Stimulated activated CD8-positive, alpha-beta memory T cell treated with anti-CD3 and anti-CD28 coated beads, Interleukin-7, amount 100 ng/mL, for 24 hours (primary cell): ENCODE data around the gene LAMB1.

Source experiments
- DNase-seq: peaks from one replicate; pipeline ENCODE4 v3.0.0-alpha.2; 2020; ENCODE audit warnings: low read depth

The LAMB1 gene

DNA sequence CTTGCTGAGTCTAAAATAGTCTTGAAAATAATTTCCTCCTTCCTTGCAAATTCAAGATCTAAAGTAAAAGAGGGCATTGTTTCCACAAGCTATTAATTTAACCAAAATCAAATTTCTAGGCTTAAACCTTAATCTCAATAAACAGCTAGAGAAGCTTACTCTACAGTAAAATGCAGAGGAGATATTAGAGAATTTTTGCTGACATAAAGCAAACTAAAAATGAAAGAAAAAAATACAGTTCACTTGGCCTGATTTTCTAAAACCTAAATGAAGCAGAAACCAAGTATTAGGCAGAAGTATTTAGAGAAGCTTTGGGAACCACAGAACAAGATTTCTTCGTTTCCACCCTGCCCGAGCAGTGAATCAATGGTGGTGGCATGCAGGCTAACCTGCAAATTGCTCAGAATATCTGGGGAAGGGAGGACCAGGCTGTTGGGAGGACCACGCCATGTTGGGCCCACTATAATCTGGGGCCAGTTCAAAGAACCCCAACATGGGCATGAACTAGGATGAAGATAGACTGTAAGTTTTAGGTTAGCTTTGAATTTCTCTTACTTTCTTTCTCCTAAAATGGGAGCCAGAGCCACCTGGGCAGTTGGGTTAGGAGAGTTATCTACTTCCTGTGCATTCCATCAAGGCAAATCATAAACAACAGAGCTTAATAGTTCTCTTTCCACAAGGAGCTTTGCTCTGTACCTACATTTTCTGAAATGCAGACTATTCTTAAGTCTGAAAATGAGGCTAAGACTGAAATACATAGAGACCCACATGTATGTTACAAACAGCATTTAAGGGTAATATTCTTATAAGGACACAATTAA is 4.1 kb downstream of the LAMB1 start:
- DNase-seq = no peak

DNA sequence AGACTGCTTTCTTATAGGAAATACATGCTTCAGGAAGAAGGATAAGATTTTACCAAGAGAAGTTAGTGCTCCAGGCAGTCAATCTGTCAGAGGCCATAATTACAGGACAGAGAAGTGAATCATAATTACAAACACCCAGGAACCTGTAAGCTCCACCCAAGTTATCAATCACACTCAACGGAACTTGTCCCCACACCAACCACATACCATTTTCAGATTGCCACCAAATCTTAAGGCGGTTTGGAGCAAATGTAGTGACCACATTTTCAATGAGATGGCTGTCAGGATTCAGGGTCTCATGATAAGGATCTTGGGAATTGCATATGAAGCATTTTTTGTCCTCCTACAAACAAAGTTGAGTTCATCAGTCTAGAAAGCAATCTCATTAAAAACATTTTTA is 4.8 kb downstream of the LAMB1 start:
- DNase-seq = no peak

DNA sequence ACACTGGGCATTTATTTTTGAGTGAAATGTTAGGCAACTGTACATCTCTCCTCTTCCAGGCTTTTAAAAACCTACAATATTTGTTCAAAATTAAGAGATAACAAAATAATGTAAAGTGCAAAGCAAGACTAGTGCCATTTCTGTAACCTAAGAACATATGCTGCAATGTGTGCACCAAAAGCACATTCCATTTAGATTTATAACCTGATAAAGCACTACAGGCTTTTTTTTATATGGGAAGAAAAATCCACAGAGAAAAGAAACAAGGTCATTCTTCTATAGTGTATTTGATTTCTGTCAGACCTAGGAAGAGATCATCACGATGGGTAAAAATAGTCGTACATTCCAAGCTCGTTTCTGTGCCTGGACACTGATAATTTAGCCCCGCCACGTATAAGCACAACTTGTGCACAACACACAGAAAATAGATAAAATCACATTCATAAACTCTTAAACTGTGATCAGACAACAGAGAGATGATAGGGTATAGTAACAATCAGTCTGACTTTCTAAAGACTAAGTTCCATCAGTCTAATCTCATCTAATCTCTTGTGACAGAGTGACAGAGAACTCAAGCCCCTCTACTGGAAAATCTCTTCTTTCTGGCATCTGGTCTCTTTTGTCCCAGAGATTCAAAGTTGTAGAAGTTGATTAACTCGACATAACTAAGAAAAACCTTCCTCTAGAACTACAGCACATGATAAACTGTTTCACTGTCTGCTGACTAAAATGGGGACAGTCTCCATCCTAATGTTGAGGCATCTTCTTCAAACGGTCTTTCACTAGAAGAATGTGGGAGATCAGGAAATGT is 6.7 kb downstream of the LAMB1 start:
- DNase-seq = no peak

DNA sequence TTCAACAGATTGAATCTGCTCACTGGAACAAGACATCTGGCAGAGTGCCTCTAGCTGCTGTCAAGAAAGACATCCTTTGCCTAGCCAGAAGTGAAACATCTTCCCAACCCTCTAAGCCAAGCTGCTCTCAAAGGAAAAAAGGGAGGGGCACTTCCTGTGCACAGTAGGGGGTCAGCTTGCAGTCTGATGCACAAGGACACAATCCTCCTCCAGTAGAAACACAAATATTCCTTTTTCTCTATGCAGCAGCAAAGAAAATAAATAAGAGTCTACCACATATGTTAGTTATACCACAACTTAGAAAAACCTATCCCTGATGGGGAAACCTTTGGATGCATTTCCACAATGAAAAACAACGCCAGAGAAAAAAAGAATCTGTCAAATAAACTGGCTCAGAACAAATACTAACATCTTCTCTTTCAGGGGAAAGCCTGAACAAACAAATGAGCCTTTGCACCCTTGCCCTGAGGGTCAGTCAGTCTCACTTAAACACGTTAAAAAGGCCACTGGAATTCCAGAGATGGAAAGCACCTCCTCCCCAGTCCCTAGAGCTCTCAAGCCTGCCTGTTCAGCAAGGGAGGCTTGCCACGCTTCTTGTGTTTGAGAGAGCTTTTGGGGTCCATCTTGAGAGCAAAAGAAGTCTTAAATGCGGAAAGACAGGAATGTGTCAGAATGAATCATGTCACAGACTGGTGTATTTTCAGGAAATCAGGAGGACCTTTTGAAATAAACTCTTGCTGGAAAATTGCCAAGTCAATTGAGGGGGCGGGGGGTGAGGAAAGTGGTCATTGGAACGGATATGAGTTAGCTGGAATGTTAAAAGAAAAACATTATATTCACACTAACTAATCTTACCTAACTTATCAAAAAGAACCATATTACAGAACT is 7.5 kb downstream of the LAMB1 start:
- no peak for DNase-seq

DNA sequence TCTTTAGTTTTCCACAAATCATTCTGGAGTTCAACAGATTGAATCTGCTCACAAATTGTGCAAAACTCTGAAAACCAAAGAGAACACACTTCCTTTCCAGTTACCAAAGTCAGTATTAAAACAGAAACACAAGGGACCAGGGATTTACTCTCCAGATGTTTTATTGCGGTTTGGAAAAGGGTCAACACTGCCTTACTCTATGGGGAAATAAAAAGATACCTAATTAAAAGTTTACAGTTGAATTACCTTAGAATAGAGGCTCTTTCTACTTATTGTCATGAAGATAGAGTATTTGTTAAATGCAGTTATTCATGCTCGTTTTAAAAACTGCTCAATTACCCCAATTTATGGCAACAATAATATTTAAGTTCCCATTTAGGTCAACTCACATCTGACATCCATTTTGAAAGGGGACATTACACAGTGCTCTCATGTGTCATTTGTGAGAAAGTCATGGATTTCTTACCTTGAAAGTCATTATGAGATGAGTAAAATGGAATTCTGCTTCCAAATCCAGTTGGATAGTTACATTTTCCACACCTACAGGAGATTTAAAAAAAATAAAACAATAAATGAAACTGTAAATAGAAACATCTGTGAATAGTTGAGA is 8.4 kb downstream of the LAMB1 start:
- DNase-seq = no peak

DNA sequence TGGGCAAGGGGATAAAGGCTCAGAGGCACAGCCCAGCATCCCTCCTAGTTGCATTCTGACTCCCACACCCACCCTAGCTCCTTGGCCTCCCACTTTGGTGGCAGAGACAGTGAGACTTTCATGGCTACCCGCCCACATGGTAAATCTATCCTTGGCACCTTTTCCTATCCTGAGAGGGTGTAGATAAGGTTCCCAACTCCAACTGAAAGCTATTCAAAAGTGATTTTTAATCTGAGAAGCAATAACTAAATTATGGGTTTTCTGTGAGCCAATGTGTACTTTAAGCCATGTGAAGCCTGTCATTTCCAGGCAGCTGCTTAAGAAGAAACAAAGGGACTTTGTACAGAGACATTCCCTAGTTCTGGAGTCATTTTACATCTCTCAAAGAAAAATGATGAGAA is 9.1 kb downstream of the LAMB1 start:
- no peak for DNase-seq

DNA sequence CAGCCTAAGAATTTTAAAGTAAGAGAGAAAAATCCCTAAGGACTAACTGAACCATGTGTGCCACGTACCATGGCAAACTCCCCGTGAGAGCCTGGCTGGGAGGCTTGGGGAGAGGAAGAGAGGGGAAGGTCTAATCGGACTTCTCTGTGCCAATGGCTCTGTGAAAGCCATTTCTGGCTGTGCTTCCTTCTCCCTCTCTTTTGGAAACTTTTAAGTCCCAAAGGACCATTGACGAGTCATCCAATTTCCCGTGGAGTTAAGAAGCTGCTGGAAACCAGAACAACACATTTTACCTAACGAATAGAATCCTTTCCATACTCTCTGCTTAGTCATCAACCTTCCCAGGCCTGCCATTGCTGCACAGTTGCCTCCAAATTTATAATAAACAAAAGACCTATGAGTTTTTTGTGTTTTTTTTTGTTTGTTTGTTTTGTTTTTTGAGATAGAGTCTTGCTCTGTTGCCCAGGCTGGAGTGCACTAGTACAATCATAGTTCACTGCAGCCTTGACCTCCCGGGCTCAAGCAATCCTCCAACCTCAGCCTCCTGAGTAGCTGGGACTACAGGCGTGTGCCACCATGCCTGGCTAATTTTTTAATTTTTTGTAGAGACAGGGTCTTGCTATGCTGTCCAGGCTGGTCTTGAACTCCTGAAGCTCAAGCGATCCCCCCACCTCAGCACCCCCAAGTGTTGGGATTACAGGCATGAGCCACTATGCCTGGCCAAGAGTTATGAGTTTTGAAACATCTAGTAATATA is 13.2 kb downstream of the LAMB1 start:
- no peak for DNase-seq

DNA sequence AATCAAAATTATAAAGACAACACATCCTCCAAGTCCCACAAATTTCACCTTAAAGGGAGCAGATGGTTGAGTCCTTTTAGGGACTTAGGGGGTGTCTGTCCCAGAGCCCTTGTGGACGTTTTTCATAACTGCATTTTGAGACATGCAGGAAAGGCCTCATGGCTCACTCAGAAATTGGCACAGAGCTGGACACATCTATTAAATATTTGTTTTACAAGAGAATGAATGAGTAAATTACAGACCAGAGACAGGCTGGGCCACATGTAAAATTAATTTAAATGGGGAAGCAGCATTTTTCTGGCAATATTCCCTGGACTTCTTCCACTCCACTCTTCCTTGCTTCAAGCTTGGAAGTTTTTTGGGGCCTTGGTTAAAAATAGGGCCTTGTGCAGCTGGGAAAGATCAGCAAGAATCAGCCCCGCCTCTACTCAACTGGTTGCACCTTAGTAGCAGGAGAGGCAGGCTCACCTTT is 20.0 kb downstream of the LAMB1 start:
- no peak for DNase-seq

DNA sequence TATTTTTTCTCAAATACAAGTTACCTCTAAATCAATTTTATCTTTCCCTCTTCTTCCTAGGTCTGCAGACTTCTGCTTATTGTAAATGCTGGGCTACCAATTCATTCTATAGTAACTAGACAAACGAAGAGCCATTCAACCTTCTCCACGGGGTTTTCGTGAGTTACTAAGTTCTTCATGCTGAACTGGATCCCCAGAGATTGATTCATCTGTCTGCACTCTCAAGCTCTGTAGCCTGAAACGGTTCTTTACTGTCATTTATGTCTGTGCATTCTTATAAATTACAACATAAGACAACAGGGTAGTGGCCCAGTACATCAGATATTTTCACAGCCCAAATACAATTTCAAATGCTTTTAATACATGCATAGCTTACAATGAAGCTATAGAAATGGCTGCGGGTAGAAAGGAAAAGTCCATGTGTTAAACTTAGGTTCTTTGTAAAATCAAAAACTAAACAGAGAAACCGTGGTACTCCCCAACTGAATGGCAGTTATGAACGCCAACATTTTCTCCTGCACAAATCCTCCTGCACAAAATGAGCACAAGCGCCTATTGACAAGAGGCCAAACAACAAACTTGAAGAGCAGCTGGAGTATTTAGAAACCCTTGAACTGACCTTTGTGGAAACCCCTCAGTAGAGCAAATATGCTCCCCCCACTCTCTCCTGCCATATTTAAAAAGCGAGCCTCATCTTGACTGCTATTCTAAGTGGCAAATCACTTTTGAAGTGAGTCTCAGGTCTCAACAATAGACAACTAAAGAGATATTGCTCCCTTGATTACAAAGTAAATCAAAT is 20.7 kb downstream of the LAMB1 start:
- no peak for DNase-seq

DNA sequence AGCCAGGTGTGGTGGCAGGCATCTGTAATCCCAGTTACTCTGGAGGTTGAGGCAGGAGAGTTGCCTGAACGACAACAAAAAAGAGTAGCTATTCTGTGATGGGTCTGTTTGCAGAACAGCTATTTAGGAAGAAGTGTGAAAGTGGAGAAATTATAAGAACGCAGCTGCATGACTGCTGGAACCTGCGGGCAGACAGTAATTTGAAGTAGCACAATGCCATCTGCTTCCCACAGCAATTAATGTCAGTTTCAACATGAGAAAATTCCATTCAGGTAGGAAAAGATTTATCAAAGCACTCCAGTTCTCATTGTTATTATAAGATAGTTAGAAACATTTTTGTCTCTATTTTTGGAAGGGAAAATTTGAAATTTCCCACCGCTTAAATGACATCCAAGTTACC is 21.5 kb downstream of the LAMB1 start:
- no peak for DNase-seq

DNA sequence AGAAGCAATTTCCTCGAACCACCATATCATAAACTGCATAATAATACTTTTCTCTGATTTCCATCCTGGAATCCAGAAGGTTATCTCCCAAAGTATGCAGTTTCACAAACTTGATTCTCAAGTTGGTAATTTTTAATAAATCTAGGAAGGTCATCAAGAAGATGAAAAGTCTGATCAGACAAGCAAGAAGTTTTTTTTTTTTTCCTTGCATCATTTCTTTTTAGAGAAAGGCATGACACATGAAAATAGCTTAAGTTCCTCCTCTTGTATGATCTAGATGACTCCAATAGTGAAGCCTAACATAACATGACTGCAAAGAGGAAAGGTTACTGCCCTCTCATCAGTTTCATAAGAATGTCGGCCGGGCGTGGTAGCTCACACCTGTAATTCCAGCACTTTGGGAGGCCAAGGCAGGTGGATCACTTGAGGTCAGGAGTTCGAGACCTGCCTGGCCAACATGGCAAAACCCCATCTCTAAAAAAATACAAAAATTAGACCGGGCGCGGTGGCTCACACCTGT is 22.2 kb downstream of the LAMB1 start:
- DNase-seq = no peak

DNA sequence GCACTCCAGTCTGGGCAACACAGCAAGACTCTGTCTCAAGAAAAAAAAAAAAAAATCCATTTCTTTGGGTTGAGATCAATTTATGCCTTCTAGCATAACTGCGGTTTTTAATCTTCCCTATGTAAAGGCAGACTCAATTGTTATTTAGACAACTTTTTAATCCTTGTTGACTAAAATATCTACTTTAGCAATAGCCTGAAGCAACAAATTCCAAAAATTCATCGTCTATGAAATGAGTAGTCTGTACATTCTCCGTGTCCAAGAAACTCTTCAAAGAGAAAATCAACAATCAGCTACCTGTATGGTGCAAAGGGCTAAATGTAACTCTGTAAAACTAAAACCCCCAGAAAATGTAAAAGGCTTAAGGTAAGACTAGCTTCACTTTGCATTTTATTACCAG is 22.8 kb downstream of the LAMB1 start:
- DNase-seq = no peak

DNA sequence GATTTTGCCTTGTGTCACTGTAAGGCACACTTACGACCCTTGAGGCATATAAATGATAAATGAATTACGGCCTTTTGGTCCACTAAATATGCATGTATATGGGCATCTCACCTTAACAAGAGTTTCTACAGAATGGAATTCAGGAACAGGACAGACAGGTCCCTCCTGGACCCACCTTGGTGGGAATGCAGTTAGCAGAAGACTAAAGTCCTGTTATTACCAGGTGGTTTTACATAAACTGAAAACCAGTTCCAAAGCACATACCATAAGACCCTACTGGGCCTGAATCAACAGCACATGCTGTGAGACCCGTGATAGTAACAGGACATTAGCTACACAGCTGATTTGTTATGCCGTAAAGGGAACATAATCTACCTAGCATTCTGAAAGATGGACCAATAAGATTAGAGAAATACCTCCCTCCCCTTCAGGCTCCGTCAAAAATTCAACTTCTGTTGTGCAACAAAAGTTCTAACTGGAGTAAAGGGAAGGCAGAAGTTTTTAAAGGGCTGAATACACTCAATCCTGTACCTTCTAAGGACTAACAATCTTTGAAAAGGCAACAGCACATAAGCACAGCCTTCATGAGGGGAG is 24.0 kb downstream of the LAMB1 start:
- no peak for DNase-seq

DNA sequence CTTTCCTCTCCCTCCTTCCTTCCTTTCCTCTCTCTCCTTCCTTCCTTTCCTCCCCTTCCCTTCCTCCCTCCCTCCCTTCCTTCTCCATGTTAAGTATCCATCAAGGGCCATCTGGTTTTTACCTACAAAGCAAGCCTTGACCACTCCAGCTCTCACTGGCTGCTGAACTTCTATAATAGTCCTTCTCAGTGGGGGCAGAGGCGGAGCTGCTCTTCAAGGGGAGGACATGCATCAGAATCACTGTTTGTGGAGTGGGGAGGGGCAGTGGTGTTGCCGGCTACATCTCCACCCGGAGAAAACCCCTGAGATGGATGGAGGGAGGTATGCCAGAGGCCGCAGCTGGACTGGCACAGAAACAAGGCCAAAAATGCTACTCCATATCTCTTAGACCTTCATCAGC is 25.9 kb downstream of the LAMB1 start:
- no peak for DNase-seq

DNA sequence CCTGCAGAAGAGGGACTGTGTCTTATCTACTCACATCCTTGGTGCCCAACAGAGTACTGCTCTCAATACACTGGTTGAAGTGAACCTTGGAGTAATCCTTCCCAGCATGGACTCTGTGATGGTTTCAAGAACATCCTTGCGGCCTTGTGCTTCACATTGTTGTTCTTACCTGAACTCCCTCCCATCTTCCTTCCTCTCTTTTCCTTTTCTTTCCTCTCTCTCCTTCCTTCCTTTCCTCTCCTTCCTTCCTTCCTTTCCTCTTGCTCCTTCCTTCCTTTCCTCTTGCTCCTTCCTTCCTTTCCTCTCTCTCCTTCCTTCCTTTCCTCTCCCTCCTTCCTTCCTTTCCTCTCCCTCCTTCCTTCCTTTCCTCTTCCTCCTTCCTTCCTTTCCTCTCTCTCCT is 26.3 kb downstream of the LAMB1 start:
- no peak for DNase-seq

DNA sequence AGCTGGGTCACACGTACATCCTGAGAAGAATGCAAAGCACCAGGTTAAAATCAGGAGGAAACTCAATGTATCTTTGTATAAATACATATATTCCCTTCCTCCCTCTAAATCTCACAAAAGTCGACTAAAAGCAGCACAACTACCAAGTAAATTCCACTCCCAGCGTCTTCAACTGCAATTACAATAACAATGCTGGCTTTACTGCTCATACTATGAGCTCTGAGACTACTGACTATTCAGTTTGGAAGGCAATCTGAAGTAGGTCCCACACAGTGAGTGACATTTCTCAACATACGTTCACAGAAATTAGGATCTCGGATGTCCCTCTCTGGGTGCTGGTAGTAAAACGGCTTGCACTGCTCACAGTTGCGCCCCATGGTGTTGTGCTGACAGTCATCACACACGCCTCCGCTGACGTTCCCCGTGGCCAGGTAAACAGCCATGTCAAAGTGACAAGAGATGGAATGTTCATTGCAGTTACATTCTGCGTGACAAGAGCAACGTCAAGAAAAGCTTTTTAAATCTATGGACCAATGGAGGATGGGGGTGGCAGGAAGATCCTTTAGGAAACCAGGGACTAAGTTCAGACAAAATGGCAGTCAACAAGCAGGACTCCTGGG is 27.5 kb downstream of the LAMB1 start:
- no peak for DNase-seq

DNA sequence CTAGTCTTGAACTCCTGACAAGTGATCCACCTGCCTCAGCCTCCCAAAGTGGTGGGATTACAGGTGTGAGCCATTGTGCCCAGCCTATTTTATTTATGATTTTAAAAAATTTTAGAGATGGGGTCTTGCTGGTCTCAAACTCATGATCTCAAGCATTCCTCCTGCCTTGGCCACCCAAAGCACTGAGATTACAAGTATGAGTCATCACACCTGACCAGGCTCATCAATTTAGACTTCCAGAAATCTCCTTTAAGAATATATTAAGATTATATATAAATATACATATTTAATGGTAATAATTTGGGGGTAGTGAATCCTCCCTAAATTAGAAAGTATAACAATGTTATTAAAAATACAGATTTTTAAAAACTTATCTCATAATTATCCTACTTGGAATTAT is 29.1 kb downstream of the LAMB1 start:
- DNase-seq = no peak

DNA sequence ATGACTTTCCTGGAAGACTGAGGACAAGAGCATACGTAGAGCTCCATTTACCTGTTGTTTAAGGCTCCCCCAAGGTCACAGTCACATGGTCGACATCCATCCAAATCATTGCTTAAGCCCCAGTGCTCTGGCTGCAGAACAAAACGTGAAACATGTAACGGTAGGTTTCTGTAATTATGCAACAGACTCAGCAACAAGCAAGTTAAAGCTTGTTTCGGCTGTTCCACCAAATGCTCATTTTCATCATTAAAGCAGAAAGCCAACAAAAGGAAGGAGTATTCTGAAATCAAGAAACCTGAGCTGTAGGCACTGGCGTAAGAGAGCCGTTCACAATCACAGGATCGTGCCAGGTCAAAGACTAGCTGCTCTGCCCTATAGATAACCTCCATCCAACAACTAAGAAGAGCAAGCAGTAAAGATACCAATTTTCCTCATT is 30.0 kb downstream of the LAMB1 start:
- no peak for DNase-seq

DNA sequence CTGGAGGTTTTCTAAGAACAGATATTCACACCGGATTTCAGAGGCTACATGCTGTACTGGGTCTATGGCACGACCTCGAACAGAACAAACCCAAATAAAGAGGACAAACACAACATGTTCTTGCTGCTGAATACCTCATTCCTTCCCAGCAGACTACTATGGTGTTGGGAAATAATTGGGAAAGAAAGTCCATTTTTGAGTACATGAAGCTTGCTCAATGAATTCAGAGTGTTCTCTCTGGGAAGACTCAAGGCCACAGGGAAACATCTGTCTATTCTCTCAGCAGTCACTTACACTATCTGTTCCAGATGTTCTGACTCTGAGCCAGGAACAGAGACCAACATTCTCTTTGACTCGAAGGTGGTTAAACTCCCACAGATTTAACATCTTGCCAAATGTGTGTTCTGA is 30.9 kb downstream of the LAMB1 start:
- DNase-seq = no peak
